ENCODE data around the gene BRI3BP. TPM values are rescaled to one million over a fixed set of nuclear protein-coding genes. Genes with fewer than 3 reads are reported as not detected.
"Not testable (repeated sequence)": the region's sequence is repeated elsewhere in the genome, so short reads cannot be mapped to it uniquely, and the experiment has no call there.

The BRI3BP gene
- total RNA-seq, 8 experiments from 2014 or later: 2.4 to 16.0 (median 4.2) TPM

DNA sequence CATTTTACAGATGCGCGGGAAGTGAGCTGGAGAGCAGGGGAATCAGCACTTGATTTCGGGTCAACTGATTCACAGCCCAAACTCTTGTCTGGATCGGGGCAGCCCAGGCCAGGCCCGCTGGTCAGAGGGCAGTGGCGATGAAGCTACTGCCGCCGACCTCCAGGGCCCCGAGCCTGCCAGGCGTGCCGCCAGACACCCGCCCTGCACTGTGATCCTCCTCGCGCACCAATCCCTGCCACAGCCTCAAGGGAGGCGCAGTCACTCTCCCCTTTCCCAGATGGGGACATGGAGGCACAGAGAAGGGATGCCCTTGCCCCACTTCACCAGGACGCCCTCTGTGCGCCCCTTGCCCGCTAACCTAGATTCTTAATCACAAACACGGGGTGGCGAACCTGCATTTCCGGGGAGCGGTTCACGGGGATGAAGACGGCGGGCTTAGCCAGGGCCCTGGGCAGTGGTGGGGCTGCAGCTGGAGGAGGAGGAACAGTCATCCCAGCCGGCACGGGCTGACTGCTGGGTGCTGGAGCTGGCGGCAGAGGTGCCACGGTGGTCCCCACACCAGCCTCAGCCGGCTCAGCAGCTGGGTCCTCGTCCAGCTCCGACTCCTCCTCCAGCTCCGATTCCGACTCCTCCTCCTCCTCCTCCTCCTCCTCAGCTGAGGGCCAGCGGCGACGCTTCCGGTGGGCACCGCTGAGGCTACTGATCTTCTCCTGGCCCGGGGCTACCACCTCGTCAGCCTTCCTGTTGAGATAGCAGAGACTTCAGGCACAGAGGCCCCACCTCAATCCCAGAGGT is 13.2 kb upstream of the BRI3BP start:
- in situ Hi-C loops (cut with MboI; ENCODE audit: low pct_unique_long_range_greater_than_20kb in 2 of 9, low sequenced_read_pairs in 9 of 9, unreplicated experiment in 9 of 9): no loop called here
- no peak overlapping the region for H3K27ac ChIP-seq
- 92 to 100% (median 96%) methylated on average over 1 to 12 of the region's 41 CpGs; no CpG with 5 or more reads in 3 of the 10 experiments for WGBS, 10 experiments
- ATAC-seq (replicated peaks in 6 of 8): no peak
- no peaks in the 10 kb centered on the region for H3K4me1 ChIP-seq (replicated peaks in 1 of 2)
- H3K4me3 ChIP-seq: no peak overlapping the region

- H3K4me3 ChIP-seq; in situ Hi-C loops (cut with MboI; ENCODE audit: low pct_unique_long_range_greater_than_20kb in 2 of 9, low sequenced_read_pairs in 9 of 9, unreplicated experiment in 9 of 9); H3K27ac ChIP-seq; H3K4me1 ChIP-seq (replicated peaks in 1 of 2); ATAC-seq (replicated peaks in 6 of 8): not testable (repeated sequence)
- 85 to 100% (median 100%) methylated on average over 1 to 5 of the region's 15 CpGs; no CpG with 5 or more reads in 2 of the 10 experiments for WGBS, 10 experiments
These were observed 6.6 kb upstream of the BRI3BP start for GRCh38 chr12:124986876-124987275.

- peaks cover 0 to 10% of the 10 kb centered on the region in 2 donors for H3K4me1 ChIP-seq (replicated peaks in 1 of 2)
- in situ Hi-C loops (cut with MboI; ENCODE audit: low pct_unique_long_range_greater_than_20kb in 2 of 9, low sequenced_read_pairs in 9 of 9, unreplicated experiment in 9 of 9): no loop called here
- H3K4me3 ChIP-seq: peak overlapping the region; percentile 59 to 80 (median 71)
- WGBS, 10 experiments: 0 to 32% (median 0%) methylated on average over 1 to 11 of the region's 35 CpGs; no CpG with 5 or more reads in 2 of the 10 experiments
- ATAC-seq (replicated peaks in 6 of 8): peak in 4 of 8 experiments; percentile 12 to 35 (median 17)
- H3K27ac ChIP-seq: no peak overlapping the region
These were observed 395 bp upstream of the BRI3BP start for GRCh38 chr12:124992874-124993625.

DNA sequence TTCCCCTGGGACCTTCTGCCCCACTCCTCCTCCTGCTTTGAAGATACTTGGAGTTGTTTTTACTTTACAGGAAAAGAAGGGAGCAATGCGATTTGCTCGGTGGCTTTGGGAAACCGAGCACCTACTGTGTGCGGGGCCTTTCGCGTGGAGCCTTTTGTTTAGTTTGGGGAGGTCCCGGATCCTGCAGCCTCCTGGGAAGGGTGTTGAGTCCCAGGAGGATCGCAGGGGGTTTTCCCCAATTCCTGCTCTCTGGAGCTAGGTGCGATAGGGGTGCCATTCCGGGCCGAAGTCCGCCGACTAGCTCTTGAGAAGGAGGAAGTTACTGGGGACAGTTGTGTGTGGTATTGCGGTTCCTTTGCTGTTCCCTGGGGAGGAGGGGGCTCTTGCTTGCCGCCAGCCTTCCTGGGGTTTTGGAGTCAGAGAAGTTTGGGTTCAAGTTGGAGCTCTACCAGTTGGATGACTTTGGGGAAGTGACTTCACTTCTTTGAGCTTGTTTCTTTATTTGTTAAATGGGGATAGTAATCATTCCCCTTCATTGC is 1.1 kb downstream of the BRI3BP start:
- WGBS, 10 experiments: 0 to 27% (median 3%) methylated on average over 1 to 11 of the region's 15 CpGs; no CpG with 5 or more reads in 3 of the 10 experiments
- peaks cover 0 to 8% of the 10 kb centered on the region in 2 donors for H3K4me1 ChIP-seq (replicated peaks in 1 of 2)
- in situ Hi-C loops (cut with MboI; ENCODE audit: low pct_unique_long_range_greater_than_20kb in 2 of 9, low sequenced_read_pairs in 9 of 9, unreplicated experiment in 9 of 9): no loop called here
- no peak overlapping the region for H3K27ac ChIP-seq
- H3K4me3 ChIP-seq: peak overlapping the region; percentile 59 to 80 (median 71)
- peak in 1 of 8 experiments; percentile 4 for ATAC-seq (replicated peaks in 6 of 8)

DNA sequence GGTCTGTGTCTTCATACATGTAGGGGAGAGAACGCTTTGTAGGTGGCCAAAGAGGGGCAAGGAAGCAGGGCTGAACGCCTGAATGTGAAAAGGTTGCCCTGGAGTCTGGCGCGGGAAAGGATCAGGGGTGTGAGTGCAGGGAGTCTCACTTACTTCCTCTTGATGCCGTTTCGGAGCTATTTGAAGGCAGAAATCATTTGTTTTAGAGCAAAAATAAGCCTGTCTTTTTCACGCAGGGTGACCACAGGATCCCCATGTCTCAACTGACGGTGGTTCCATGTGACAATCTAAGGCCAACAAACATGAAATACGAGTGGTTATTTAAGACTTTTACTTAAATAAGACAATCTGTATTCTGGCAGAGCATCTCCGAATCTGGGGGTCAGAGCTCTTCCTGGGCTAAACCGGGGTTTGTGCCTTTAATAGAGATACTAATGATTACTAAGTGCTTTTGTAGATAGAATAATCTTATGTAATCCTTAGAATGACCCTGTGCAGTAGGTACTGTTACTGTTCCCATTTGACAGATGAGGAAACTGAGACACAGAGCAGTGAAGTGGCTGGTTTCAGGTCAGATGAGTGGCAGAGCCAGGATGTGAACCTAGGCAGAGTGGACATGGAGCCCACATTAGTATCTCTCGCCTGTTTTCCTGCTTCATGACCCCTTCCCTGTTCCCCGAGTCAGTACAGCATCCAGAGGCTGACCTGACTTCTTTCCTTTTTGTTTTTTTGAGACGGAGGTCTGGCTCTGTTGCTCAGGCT is 1.9 kb downstream of the BRI3BP start:
- in situ Hi-C loops (cut with MboI; ENCODE audit: low pct_unique_long_range_greater_than_20kb in 2 of 9, low sequenced_read_pairs in 9 of 9, unreplicated experiment in 9 of 9): no loop called here
- WGBS, 10 experiments: 67 to 100% (median 75%) methylated on average over 1 to 12 of the region's 14 CpGs; no CpG with 5 or more reads in 1 of the 10 experiments
- no peak for ATAC-seq (replicated peaks in 6 of 8)
- Histone ChIP-seq H3K27ac (no peak overlapping the region), H3K4me1 (replicated peaks in 1 of 2) (peaks cover 0 to 8% of the 10 kb centered on the region in 2 donors), H3K4me3 (no peak overlapping the region)

GRCh38 chr12:124998705-124999104 is 5.3 kb downstream of the BRI3BP start:
- no peak overlapping the region for H3K4me3 ChIP-seq
- peaks cover 0 to 4% of the 10 kb centered on the region in 2 donors for H3K4me1 ChIP-seq (replicated peaks in 1 of 2)
- H3K27ac ChIP-seq: no peak overlapping the region
- no peak for ATAC-seq (replicated peaks in 6 of 8)
- in situ Hi-C loops (cut with MboI; ENCODE audit: low pct_unique_long_range_greater_than_20kb in 2 of 9, low sequenced_read_pairs in 9 of 9, unreplicated experiment in 9 of 9): no loop called here
- 80 to 100% (median 98%) methylated on average over 1 to 4 of the region's 4 CpGs; no CpG with 5 or more reads in 2 of the 10 experiments for WGBS, 10 experiments

- 71 to 100% (median 96%) methylated on average over 1 to 3 of the region's 3 CpGs; no CpG with 5 or more reads in 2 of the 10 experiments for WGBS, 10 experiments
- Histone ChIP-seq H3K4me1 (replicated peaks in 1 of 2) (no peaks in the 10 kb centered on the region), H3K4me3 (no peak overlapping the region), H3K27ac (no peak overlapping the region)
- in situ Hi-C loops (cut with MboI; ENCODE audit: low pct_unique_long_range_greater_than_20kb in 2 of 9, low sequenced_read_pairs in 9 of 9, unreplicated experiment in 9 of 9): no loop called here
- no peak for ATAC-seq (replicated peaks in 6 of 8)
These were observed 8.2 kb downstream of the BRI3BP start for GRCh38 chr12:125001636-125002035.

DNA sequence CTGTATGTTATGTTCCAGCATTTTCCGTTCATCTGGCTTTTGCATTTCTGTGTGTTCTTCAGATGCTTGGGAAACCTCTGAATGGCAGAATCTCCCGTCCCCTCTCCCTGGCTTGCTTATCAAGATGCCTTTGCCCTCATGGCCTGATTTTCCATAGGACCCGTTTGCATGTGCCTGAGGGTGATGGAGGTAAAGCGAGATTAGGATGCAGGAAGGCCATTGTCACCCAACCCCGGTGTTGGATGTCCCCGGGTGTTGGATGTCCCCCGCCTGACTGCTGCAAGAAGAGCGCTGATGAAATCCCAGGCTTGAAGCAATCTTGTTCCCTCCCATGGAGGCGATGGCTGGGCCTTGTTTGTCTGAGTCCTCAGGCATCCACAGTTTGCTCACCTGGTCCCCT is 9.6 kb downstream of the BRI3BP start:
- H3K4me1 ChIP-seq (replicated peaks in 1 of 2): no peaks in the 10 kb centered on the region
- WGBS, 10 experiments: 51 to 100% (median 96%) methylated on average over 1 to 7 of the region's 9 CpGs; no CpG with 5 or more reads in 1 of the 10 experiments
- no peak for ATAC-seq (replicated peaks in 6 of 8)
- H3K27ac ChIP-seq: no peak overlapping the region
- H3K4me3 ChIP-seq: no peak overlapping the region
- in situ Hi-C loops (cut with MboI; ENCODE audit: low pct_unique_long_range_greater_than_20kb in 2 of 9, low sequenced_read_pairs in 9 of 9, unreplicated experiment in 9 of 9): no loop called here

DNA sequence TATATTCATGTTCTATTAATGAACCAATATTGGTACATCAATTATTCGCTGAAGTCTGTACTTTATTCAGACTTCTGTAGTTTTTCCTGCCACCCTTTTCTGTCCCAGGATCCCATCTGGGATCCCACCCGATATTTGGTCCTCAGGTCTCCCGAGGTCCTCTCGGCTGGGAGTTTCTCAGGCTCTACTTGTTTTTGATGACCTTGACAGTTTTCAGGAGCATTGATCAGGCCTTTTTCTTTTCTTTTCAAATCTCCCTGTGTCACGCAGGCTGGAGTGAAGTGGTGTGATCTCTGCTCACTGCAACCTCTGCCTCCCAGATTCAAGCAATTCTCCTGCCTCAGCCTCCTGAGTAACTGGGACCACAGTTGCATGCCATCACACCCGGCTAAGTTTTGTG is 11.2 kb downstream of the BRI3BP start:
- no peak overlapping the region for H3K27ac ChIP-seq
- H3K4me1 ChIP-seq (replicated peaks in 1 of 2): no peaks in the 10 kb centered on the region
- no peak for ATAC-seq (replicated peaks in 6 of 8)
- in situ Hi-C loops (cut with MboI; ENCODE audit: low pct_unique_long_range_greater_than_20kb in 2 of 9, low sequenced_read_pairs in 9 of 9, unreplicated experiment in 9 of 9): no loop called here
- 83 to 100% (median 95%) methylated on average over 2 to 6 of the region's 6 CpGs for WGBS, 10 experiments
- H3K4me3 ChIP-seq: no peak overlapping the region

DNA sequence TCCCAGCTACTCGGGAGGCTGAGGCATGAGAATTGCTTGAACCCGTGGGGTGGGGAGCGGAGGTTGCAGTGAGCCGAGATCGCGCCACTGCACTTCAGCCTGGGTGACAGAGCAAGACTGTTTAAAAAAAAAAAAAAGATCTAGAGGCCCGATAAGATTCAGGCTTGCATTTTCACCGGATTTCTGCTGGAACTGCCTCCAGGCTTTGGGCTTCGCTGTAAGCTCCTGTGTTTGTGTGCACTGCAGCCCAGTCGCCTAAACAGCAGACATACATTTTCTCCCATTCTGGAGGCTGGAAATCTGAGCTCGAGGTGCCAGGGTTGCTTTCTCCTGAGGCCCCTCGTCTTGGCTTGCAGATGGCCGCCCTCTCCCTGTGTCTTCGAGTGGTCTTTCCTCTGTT is 12.2 kb downstream of the BRI3BP start:
- Histone ChIP-seq H3K4me3 (no peak overlapping the region), H3K27ac (no peak overlapping the region), H3K4me1 (replicated peaks in 1 of 2) (no peaks in the 10 kb centered on the region)
- ATAC-seq (replicated peaks in 6 of 8): no peak
- in situ Hi-C loops (cut with MboI; ENCODE audit: low pct_unique_long_range_greater_than_20kb in 2 of 9, low sequenced_read_pairs in 9 of 9, unreplicated experiment in 9 of 9): no loop called here
- WGBS, 10 experiments: 69 to 97% (median 90%) methylated on average over 1 to 9 of the region's 14 CpGs; no CpG with 5 or more reads in 3 of the 10 experiments

DNA sequence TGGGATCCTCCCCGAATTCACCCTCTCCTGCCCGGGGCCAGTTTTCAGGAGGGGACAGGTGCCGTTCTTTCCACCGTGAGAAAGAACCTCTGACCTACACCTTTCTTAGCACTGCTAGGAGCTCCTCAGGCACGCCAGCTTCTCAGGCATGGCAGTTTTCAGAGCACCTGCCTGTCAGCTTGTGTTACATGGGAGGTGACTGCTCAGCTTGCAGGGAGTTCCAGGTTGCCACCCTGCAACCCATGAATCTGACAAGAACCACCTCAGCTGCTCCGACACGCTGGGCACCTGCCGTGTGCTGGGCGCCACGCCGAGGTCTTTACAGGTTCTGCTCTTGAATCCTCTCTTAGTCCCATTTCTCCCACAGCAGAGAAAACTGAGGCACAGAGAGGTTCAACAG is 12.9 kb downstream of the BRI3BP start:
- no peak for ATAC-seq (replicated peaks in 6 of 8)
- no peak overlapping the region for H3K27ac ChIP-seq
- WGBS, 10 experiments: 80 to 100% (median 97%) methylated on average over 1 to 10 of the region's 11 CpGs; no CpG with 5 or more reads in 3 of the 10 experiments
- no peak overlapping the region for H3K4me3 ChIP-seq
- in situ Hi-C loops (cut with MboI; ENCODE audit: low pct_unique_long_range_greater_than_20kb in 2 of 9, low sequenced_read_pairs in 9 of 9, unreplicated experiment in 9 of 9): no loop called here
- no peaks in the 10 kb centered on the region for H3K4me1 ChIP-seq (replicated peaks in 1 of 2)

GRCh38 chr12:125013816-125014442 is 20.5 kb downstream of the BRI3BP start:
- no peak overlapping the region for H3K27ac ChIP-seq
- in situ Hi-C loops (cut with MboI; ENCODE audit: low pct_unique_long_range_greater_than_20kb in 2 of 9, low sequenced_read_pairs in 9 of 9, unreplicated experiment in 9 of 9): no loop called here
- WGBS, 10 experiments: 80 to 100% (median 95%) methylated on average over 1 to 7 of the region's 14 CpGs; no CpG with 5 or more reads in 1 of the 10 experiments
- ATAC-seq (replicated peaks in 6 of 8): no peak
- no peaks in the 10 kb centered on the region for H3K4me1 ChIP-seq (replicated peaks in 1 of 2)
- no peak overlapping the region for H3K4me3 ChIP-seq

Measured in motor neuron (in vitro differentiated cells).